HG03103 (cell line): ENCODE measurements around the gene EML4.
"Not testable (repeated sequence)": the region's sequence is repeated elsewhere in the genome, so short reads cannot be mapped to it uniquely, and the experiment has no call there.

Source experiments
- ATAC-seq: cut with Tn5 transposase; IDR thresholded peaks from one replicate; pipeline ENCODE4 v1.9.1; 2021; ENCODE audit warnings: low read depth; ENCODE audit not compliant: unreplicated experiment

Gene EML4

GRCh38 chr2:42169874-42170521 is 845 bp downstream of the EML4 start:
- ATAC-seq: peak; percentile 33

GRCh38 chr2:42170619-42171395 is 1.7 kb downstream of the EML4 start:
- ATAC-seq: no peak

GRCh38 chr2:42171396-42171980 is 2.3 kb downstream of the EML4 start:
- ATAC-seq: no peak

GRCh38 chr2:42172020-42172419 is 2.9 kb downstream of the EML4 start:
- no peak for ATAC-seq

- ATAC-seq: no peak
Measured at GRCh38 chr2:42172566-42172965, 3.4 kb downstream of the EML4 start.

GRCh38 chr2:42173467-42173866 is 4.3 kb downstream of the EML4 start:
- not testable (repeated sequence) for ATAC-seq

- ATAC-seq: no peak
Measured at GRCh38 chr2:42176992-42177738, 8.0 kb downstream of the EML4 start.

- no peak for ATAC-seq
Measured at GRCh38 chr2:42178335-42178734, 9.2 kb downstream of the EML4 start.

- ATAC-seq: no peak
Measured at GRCh38 chr2:42180300-42180699, 11.1 kb downstream of the EML4 start.

GRCh38 chr2:42182654-42183308 is 13.6 kb downstream of the EML4 start:
- no peak for ATAC-seq

GRCh38 chr2:42183775-42184174 is 14.6 kb downstream of the EML4 start:
- no peak for ATAC-seq

GRCh38 chr2:42184346-42184745 is 15.2 kb downstream of the EML4 start:
- no peak for ATAC-seq

GRCh38 chr2:42185220-42185921 is 16.2 kb downstream of the EML4 start:
- no peak for ATAC-seq

GRCh38 chr2:42186366-42186765 is 17.2 kb downstream of the EML4 start:
- ATAC-seq: no peak

GRCh38 chr2:42186945-42187632 is 17.9 kb downstream of the EML4 start:
- ATAC-seq: no peak

GRCh38 chr2:42187886-42188285 is 18.7 kb downstream of the EML4 start:
- no peak for ATAC-seq

- ATAC-seq: no peak
Measured at GRCh38 chr2:42189235-42189566, 20.0 kb downstream of the EML4 start.

GRCh38 chr2:42190191-42190590 is 21.0 kb downstream of the EML4 start:
- ATAC-seq: no peak

GRCh38 chr2:42191285-42192009 is 22.3 kb downstream of the EML4 start:
- no peak for ATAC-seq
